Astrocyte (in vitro differentiated cells and primary cell): ENCODE data around the gene SFRP2. TPM values are rescaled to one million over a fixed set of nuclear protein-coding genes. Genes with fewer than 3 reads are reported as not detected.

Source experiments
- DNase-seq: peaks from one replicate; pipeline ENCODE4 v3.0.0-alpha.2; 2010; ENCODE audit warnings: low read depth
- FAIRE-seq: peaks from 2 replicates; lab custom pipeline; 2011; peaks lifted over from hg19 to GRCh38; lab: Jason Lieb, UNC
- H2AFZ ChIP-seq: 2 replicates; pipeline ENCODE4 v1.6.0; 2012; ENCODE audit warnings: low read depth, low read length, inconsistent platforms
- H3K27ac ChIP-seq: 2 replicates; pipeline ENCODE4 v1.5.1; 2011; ENCODE audit warnings: low read depth, low read length, inconsistent platforms
- H3K27me3 ChIP-seq: 2 replicates; pipeline ENCODE4 v1.6.0; 2011; ENCODE audit warnings: low read length, inconsistent platforms; ENCODE audit not compliant: insufficient read depth
- H3K36me3 ChIP-seq: 2 replicates; pipeline ENCODE4 v1.5.1; 2011; ENCODE audit warnings: low read length, inconsistent platforms; ENCODE audit not compliant: insufficient read depth
- H3K4me1 ChIP-seq: 2 replicates; pipeline ENCODE4 v1.5.1; 2011; ENCODE audit warnings: low read length, inconsistent platforms; ENCODE audit not compliant: insufficient read depth
- H3K4me2 ChIP-seq: 2 replicates; pipeline ENCODE4 v1.6.0; 2012; ENCODE audit warnings: low read length, inconsistent platforms
- H3K4me3 ChIP-seq: 2 replicates; pipeline ENCODE4 v1.5.1; 2011; ENCODE audit warnings: low read depth, mild to moderate bottlenecking, low read length, inconsistent platforms; ENCODE audit not compliant: insufficient read depth
- H3K79me2 ChIP-seq: 2 replicates; pipeline ENCODE4 v1.6.0; 2012; ENCODE audit warnings: mild to moderate bottlenecking, low read length, inconsistent platforms; ENCODE audit not compliant: insufficient read depth
- H3K9ac ChIP-seq: 2 replicates; pipeline ENCODE4 v1.6.0; 2012; ENCODE audit warnings: mild to moderate bottlenecking, low read length, inconsistent platforms
- H3K9me3 ChIP-seq: 2 replicates; pipeline ENCODE4 v1.5.1; 2012; ENCODE audit warnings: low read depth, mild to moderate bottlenecking, low read length, inconsistent platforms; ENCODE audit not compliant: insufficient read depth
- H4K20me1 ChIP-seq: 2 replicates; pipeline ENCODE4 v1.6.0; 2012; ENCODE audit warnings: low read length, inconsistent platforms; ENCODE audit not compliant: insufficient read depth
- H3K27ac Mint-ChIP-seq: one replicate; pipeline ENCODE4 v1.8.0; 2021; ENCODE audit warnings: mild to moderate bottlenecking, mixed read lengths; ENCODE audit not compliant: unreplicated experiment
- H3K27me3 Mint-ChIP-seq: one replicate; pipeline ENCODE4 v1.8.0; 2021; ENCODE audit warnings: low read depth, mixed read lengths; ENCODE audit not compliant: unreplicated experiment
- H3K36me3 Mint-ChIP-seq: one replicate; pipeline ENCODE4 v1.8.0; 2021; ENCODE audit warnings: low read depth, mixed read lengths; ENCODE audit not compliant: unreplicated experiment
- H3K4me1 Mint-ChIP-seq: one replicate; pipeline ENCODE4 v1.8.0; 2021; ENCODE audit warnings: low read depth, mixed read lengths; ENCODE audit not compliant: unreplicated experiment
- H3K4me3 Mint-ChIP-seq: one replicate; pipeline ENCODE4 v1.8.0; 2021; ENCODE audit warnings: mild to moderate bottlenecking, moderate library complexity, mixed read lengths; ENCODE audit not compliant: unreplicated experiment
- H3K9me3 Mint-ChIP-seq: one replicate; pipeline ENCODE4 v1.8.0; 2021; ENCODE audit warnings: mild to moderate bottlenecking, mixed read lengths; ENCODE audit not compliant: unreplicated experiment
- CTCF ChIP-seq: IDR thresholded peaks from 2 replicates; pipeline ENCODE4 v1.5.1; 2011; ENCODE audit warnings: low read depth, mild to moderate bottlenecking, inconsistent platforms, low read length, moderate library complexity; ENCODE audit not compliant: insufficient read depth
- EZH2 ChIP-seq: IDR thresholded peaks from 2 replicates; pipeline ENCODE4 v1.6.1; 2012; ENCODE audit warnings: mild to moderate bottlenecking, low read length, inconsistent platforms; ENCODE audit not compliant: insufficient read depth
- total RNA-seq: library from RNA; stranded (reverse); gene quantifications from 2 replicates; pipeline ENCODE4 v1.2.1, GENCODE V29; 2021

Gene SFRP2
- total RNA-seq, 1 donor from 2014 or later, result 92.8 TPM

- no peak overlapping the region for H3K27ac Mint-ChIP-seq
Observed at GRCh38 chr4:153781717-153782416, 7.0 kb downstream of the SFRP2 start.

GRCh38 chr4:153781280-153781679 lies 7.6 kb downstream of the SFRP2 start:
- FAIRE-seq (no peak), DNase-seq (no peak)
- peaks cover 4% of the 10 kb centered on the region for H3K4me1 ChIP-seq
- no peak overlapping the region for H3K27ac Mint-ChIP-seq
- H3K4me1 Mint-ChIP-seq, result peaks cover 4% of the 10 kb centered on the region
- H3K79me2 ChIP-seq, result no peaks in the 10 kb centered on the region
- H3K9ac ChIP-seq, result no peak overlapping the region
- H4K20me1 ChIP-seq, result no peaks in the 10 kb centered on the region
- peaks cover 12% of the 10 kb centered on the region for H3K27me3 ChIP-seq
- H3K9me3 ChIP-seq, result no peaks in the 10 kb centered on the region
- no peak overlapping the region for H3K4me2 ChIP-seq
- no peak overlapping the region for H3K27ac ChIP-seq
- H3K4me3 Mint-ChIP-seq, result no peak overlapping the region
- H3K36me3 ChIP-seq, result no peaks in the 10 kb centered on the region
- H2AFZ ChIP-seq, result no peak overlapping the region
- H3K9me3 Mint-ChIP-seq, result no peaks in the 10 kb centered on the region
- no peak for TF ChIP-seq EZH2
- TF ChIP-seq CTCF, result no peak
- no peaks in the 10 kb centered on the region for H3K27me3 Mint-ChIP-seq
- no peak overlapping the region for H3K4me3 ChIP-seq
- H3K36me3 Mint-ChIP-seq, result no peaks in the 10 kb centered on the region

More at GRCh38 chr4:153781717-153782416, 7.0 kb downstream of the SFRP2 start:
- H3K27me3 Mint-ChIP-seq, result no peaks in the 10 kb centered on the region
- Histone ChIP-seq H2AFZ (no peak overlapping the region), H3K27me3 (peaks cover 17% of the 10 kb centered on the region), H3K36me3 (no peaks in the 10 kb centered on the region), H4K20me1 (no peaks in the 10 kb centered on the region), H3K4me3 (no peak overlapping the region), H3K79me2 (no peaks in the 10 kb centered on the region), H3K4me1 (peaks cover 4% of the 10 kb centered on the region), H3K9ac (no peak overlapping the region), H3K27ac (no peak overlapping the region), H3K9me3 (no peaks in the 10 kb centered on the region), H3K4me2 (peak overlapping the region; percentile 33)
- peak; percentile 39 for DNase-seq
- no peaks in the 10 kb centered on the region for H3K36me3 Mint-ChIP-seq
- TF ChIP-seq CTCF (no peak), EZH2 (no peak)
- H3K4me1 Mint-ChIP-seq, result peaks cover 4% of the 10 kb centered on the region
- no peaks in the 10 kb centered on the region for H3K9me3 Mint-ChIP-seq
- no peak overlapping the region for H3K4me3 Mint-ChIP-seq
- FAIRE-seq, result no peak

GRCh38 chr4:153780876-153781275 lies 8.0 kb downstream of the SFRP2 start:
- no peaks in the 10 kb centered on the region for H3K9me3 ChIP-seq
- H3K79me2 ChIP-seq, result no peaks in the 10 kb centered on the region
- H3K4me1 ChIP-seq, result peaks cover 4% of the 10 kb centered on the region
- no peak overlapping the region for H3K27ac Mint-ChIP-seq
- TF ChIP-seq CTCF, result no peak
- TF ChIP-seq EZH2, result no peak
- H2AFZ ChIP-seq, result no peak overlapping the region
- peaks cover 9% of the 10 kb centered on the region for H3K27me3 ChIP-seq
- DNase-seq, result no peak
- H3K36me3 ChIP-seq, result no peaks in the 10 kb centered on the region
- H3K27ac ChIP-seq, result no peak overlapping the region
- no peaks in the 10 kb centered on the region for H3K9me3 Mint-ChIP-seq
- no peak overlapping the region for H3K4me3 Mint-ChIP-seq
- H3K4me1 Mint-ChIP-seq, result peaks cover 4% of the 10 kb centered on the region
- H3K4me2 ChIP-seq, result no peak overlapping the region
- no peaks in the 10 kb centered on the region for H3K36me3 Mint-ChIP-seq
- FAIRE-seq, result no peak
- no peaks in the 10 kb centered on the region for H4K20me1 ChIP-seq
- H3K27me3 Mint-ChIP-seq, result no peaks in the 10 kb centered on the region
- no peak overlapping the region for H3K4me3 ChIP-seq
- no peak overlapping the region for H3K9ac ChIP-seq
